Mesendoderm (in vitro differentiated cells): ENCODE results near the gene SIGLEC11.

Source experiments
- DNase-seq: peaks from one replicate; pipeline ENCODE4 v3.0.0; 2013
- H2AK5ac ChIP-seq: 2 replicates; pipeline ENCODE4 v1.6.1; 2013; ENCODE audit warnings: low read length, inconsistent platforms
- H2BK120ac ChIP-seq: 2 replicates; pipeline ENCODE4 v1.6.1; 2013; ENCODE audit warnings: low read depth, mild to moderate bottlenecking, low read length, moderate library complexity, mixed read lengths
- H2BK15ac ChIP-seq: replicated peaks from 2 replicates; pipeline ENCODE4 v1.6.1; 2013; ENCODE audit warnings: low read depth, mild to moderate bottlenecking, moderate library complexity
- H2BK5ac ChIP-seq: 2 replicates; pipeline ENCODE4 v1.6.1; 2013; ENCODE audit warnings: low read length, inconsistent platforms
- H3K18ac ChIP-seq: 2 replicates; pipeline ENCODE4 v1.6.1; 2013; ENCODE audit warnings: mild to moderate bottlenecking, low read length, mixed read lengths
- H3K23ac ChIP-seq: one replicate; pipeline ENCODE4 v1.6.1; 2013; ENCODE audit warnings: low read length
- H3K27ac ChIP-seq: 2 replicates; pipeline ENCODE4 v1.5.1; 2013; ENCODE audit warnings: low read depth, mild to moderate bottlenecking, inconsistent platforms, low read length, moderate library complexity
- H3K27me3 ChIP-seq: 2 replicates; pipeline ENCODE4 v1.6.1; 2013; ENCODE audit warnings: low read length, control low read depth, mild to moderate bottlenecking, inconsistent platforms; ENCODE audit not compliant: insufficient read depth, poor library complexity
- H3K36me3 ChIP-seq: 2 replicates; pipeline ENCODE4 v1.6.1; 2013; ENCODE audit warnings: low read length, inconsistent platforms; ENCODE audit not compliant: control insufficient read depth, insufficient read depth
- H3K4ac ChIP-seq: one replicate; pipeline ENCODE4 v1.6.1; 2013; ENCODE audit warnings: low read depth, mild to moderate bottlenecking, low read length, moderate library complexity
- H3K4me1 ChIP-seq: 2 replicates; pipeline ENCODE4 v1.6.1; 2013; ENCODE audit warnings: low read depth, low read length, inconsistent platforms; ENCODE audit not compliant: control insufficient read depth
- H3K4me2 ChIP-seq: 2 replicates; pipeline ENCODE4 v1.6.1; 2013; ENCODE audit warnings: low read length
- H3K4me3 ChIP-seq: 2 replicates; pipeline ENCODE4 v1.5.1; 2013; ENCODE audit warnings: mild to moderate bottlenecking, low read length
- H3K56ac ChIP-seq: one replicate; pipeline ENCODE4 v1.6.1; 2013; ENCODE audit warnings: low read length
- H3K79me1 ChIP-seq: 2 replicates; pipeline ENCODE4 v1.6.1; 2013; ENCODE audit warnings: low read length, inconsistent platforms
- H3K79me2 ChIP-seq: 2 replicates; pipeline ENCODE4 v1.6.1; 2013; ENCODE audit warnings: mild to moderate bottlenecking, low read length; ENCODE audit not compliant: control insufficient read depth, insufficient read depth
- H3K9ac ChIP-seq: 2 replicates; pipeline ENCODE4 v1.6.1; 2013; ENCODE audit warnings: low read length, inconsistent platforms
- H4K5ac ChIP-seq: one replicate; pipeline ENCODE4 v1.6.1; 2013; ENCODE audit warnings: low read length
- H4K8ac ChIP-seq: one replicate; pipeline ENCODE4 v1.6.1; 2013; ENCODE audit warnings: low read depth, mild to moderate bottlenecking, control low read depth, low read length, moderate library complexity
- WGBS: extraction: QIAGEN DNeasy Blood & Tissue Kit; methylation state at CpG from one replicate; pipeline ENCODE4 v1.1.7; 2013; ENCODE audit warnings: low lambda C conversion rate, missing lambda C conversion rate; ENCODE audit not compliant: insufficient coverage; ENCODE audit errors: extremely low coverage; 5-methylcytosine and 5-hydroxymethylcytosine counted together

Gene SIGLEC11

GRCh38 chr19:49952906-49953305 is 8.1 kb downstream of the SIGLEC11 start:
- Histone ChIP-seq H3K27ac (no peak overlapping the region), H3K9ac (no peak overlapping the region), H3K36me3 (no peaks in the 10 kb centered on the region), H2BK5ac (no peak overlapping the region), H3K79me2 (no peaks in the 10 kb centered on the region), H3K18ac (no peak overlapping the region), H3K27me3 (no peaks in the 10 kb centered on the region), H3K4me3 (no peak overlapping the region), H3K4me2 (no peak overlapping the region), H3K23ac (no peak overlapping the region), H3K56ac (no peak overlapping the region), H3K79me1 (no peaks in the 10 kb centered on the region), H3K4ac (no peak overlapping the region), H2BK120ac (no peak overlapping the region), H3K4me1 (no peaks in the 10 kb centered on the region), H2AK5ac (no peak overlapping the region), H4K8ac (no peak overlapping the region), H2BK15ac (no peak overlapping the region), H4K5ac (no peak overlapping the region)
- DNase-seq = no peak
- no CpG with 5 or more reads among the region's 13 CpGs for WGBS

DNA sequence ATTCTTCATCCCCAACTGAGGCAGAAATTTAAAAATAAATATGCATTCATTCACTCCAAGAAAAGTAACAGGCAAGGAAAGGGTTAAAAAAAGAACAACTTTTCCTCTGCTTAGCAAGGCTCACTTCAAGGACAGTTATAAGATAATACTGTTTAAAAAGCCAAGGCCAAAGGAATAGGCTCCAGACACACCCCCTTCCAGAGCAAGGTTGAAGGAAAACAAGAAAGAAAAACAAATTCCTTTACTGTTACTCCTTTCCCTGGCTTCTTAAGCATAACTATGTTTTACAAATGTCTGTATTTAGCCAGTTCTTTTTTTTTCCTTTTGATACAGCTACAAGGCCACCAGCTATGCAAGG is 8.5 kb downstream of the SIGLEC11 start:
- Histone ChIP-seq H2BK120ac (no peak overlapping the region), H3K36me3 (no peaks in the 10 kb centered on the region), H3K4ac (no peak overlapping the region), H3K23ac (no peak overlapping the region), H3K18ac (no peak overlapping the region), H3K4me2 (no peak overlapping the region), H3K79me2 (no peaks in the 10 kb centered on the region), H4K8ac (no peak overlapping the region), H3K4me3 (no peak overlapping the region), H3K9ac (no peak overlapping the region), H3K56ac (no peak overlapping the region), H3K4me1 (no peaks in the 10 kb centered on the region), H2AK5ac (no peak overlapping the region), H4K5ac (no peak overlapping the region), H3K27ac (no peak overlapping the region), H2BK5ac (no peak overlapping the region), H3K79me1 (no peaks in the 10 kb centered on the region), H2BK15ac (no peak overlapping the region), H3K27me3 (no peaks in the 10 kb centered on the region)
- DNase-seq = no peak

DNA sequence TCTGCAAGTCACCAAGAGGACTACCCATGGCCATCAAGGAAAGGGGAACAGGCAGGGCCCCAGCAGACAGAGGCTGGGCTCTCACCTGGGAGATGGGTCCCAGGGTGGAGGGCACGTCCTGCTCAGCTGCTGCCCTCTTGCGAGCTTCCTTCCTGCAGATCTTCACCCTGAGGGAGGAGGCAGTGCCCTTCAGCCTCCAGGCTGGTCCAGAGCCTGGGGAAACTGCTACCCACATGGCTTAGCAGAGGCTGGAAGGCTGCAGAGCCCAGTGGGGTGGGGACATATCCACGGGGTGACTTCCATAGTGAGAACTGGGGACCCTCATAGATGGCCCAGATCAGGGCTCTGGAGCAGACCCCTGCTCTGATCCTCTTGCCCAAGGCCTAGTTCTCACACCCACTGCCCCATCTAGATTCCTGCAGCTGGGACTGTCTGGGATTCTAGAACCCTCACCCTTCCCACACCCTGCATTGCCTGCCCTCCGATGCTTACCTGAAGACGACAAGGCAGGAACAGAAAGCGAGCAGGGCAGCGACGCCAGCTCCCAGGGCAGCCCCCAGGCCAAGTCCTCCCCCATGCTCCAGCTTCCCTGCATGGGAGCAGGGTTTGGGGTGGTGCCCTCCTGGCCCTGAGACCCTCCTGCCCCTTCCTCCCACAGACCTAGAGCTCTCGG is 9.0 kb downstream of the SIGLEC11 start:
- no peak overlapping the region for H2BK15ac ChIP-seq
- no peaks in the 10 kb centered on the region for H3K36me3 ChIP-seq
- H3K9ac ChIP-seq = no peak overlapping the region
- H3K18ac ChIP-seq = no peak overlapping the region
- no peak overlapping the region for H2AK5ac ChIP-seq
- H3K4me3 ChIP-seq = no peak overlapping the region
- no peak overlapping the region for H3K56ac ChIP-seq
- H4K8ac ChIP-seq = no peak overlapping the region
- H3K4me2 ChIP-seq = no peak overlapping the region
- no peaks in the 10 kb centered on the region for H3K79me1 ChIP-seq
- no peaks in the 10 kb centered on the region for H3K27me3 ChIP-seq
- H3K79me2 ChIP-seq = no peaks in the 10 kb centered on the region
- DNase-seq = no peak
- no peak overlapping the region for H2BK120ac ChIP-seq
- WGBS = no CpG with 5 or more reads among the region's 9 CpGs
- H4K5ac ChIP-seq = no peak overlapping the region
- no peak overlapping the region for H3K27ac ChIP-seq
- H2BK5ac ChIP-seq = no peak overlapping the region
- no peak overlapping the region for H3K4ac ChIP-seq
- no peaks in the 10 kb centered on the region for H3K4me1 ChIP-seq
- no peak overlapping the region for H3K23ac ChIP-seq

- no peak overlapping the region for H2BK15ac ChIP-seq
- H3K36me3 ChIP-seq = no peaks in the 10 kb centered on the region
- no peak overlapping the region for H2BK120ac ChIP-seq
- WGBS = no CpG with 5 or more reads among the region's 13 CpGs
- H4K8ac ChIP-seq = no peak overlapping the region
- H4K5ac ChIP-seq = no peak overlapping the region
- H2AK5ac ChIP-seq = no peak overlapping the region
- no peak overlapping the region for H3K27ac ChIP-seq
- H3K4me3 ChIP-seq = no peak overlapping the region
- H3K79me2 ChIP-seq = no peaks in the 10 kb centered on the region
- H3K23ac ChIP-seq = no peak overlapping the region
- no peaks in the 10 kb centered on the region for H3K79me1 ChIP-seq
- H3K27me3 ChIP-seq = no peaks in the 10 kb centered on the region
- no peak overlapping the region for H3K4ac ChIP-seq
- no peak overlapping the region for H3K18ac ChIP-seq
- no peak overlapping the region for H3K9ac ChIP-seq
- no peak overlapping the region for H2BK5ac ChIP-seq
- H3K4me2 ChIP-seq = no peak overlapping the region
- no peak overlapping the region for H3K56ac ChIP-seq
- H3K4me1 ChIP-seq = no peaks in the 10 kb centered on the region
- no peak for DNase-seq
Measured at GRCh38 chr19:49950956-49951526, 9.9 kb downstream of the SIGLEC11 start.

GRCh38 chr19:49950590-49950948 is 10.4 kb downstream of the SIGLEC11 start:
- Histone ChIP-seq H3K36me3 (no peaks in the 10 kb centered on the region), H3K79me2 (no peaks in the 10 kb centered on the region), H3K4ac (no peak overlapping the region), H3K27me3 (no peaks in the 10 kb centered on the region), H3K79me1 (no peaks in the 10 kb centered on the region), H3K18ac (no peak overlapping the region), H3K4me2 (no peak overlapping the region), H3K9ac (no peak overlapping the region), H3K4me3 (no peak overlapping the region), H2BK15ac (no peak overlapping the region), H3K27ac (no peak overlapping the region), H3K23ac (no peak overlapping the region), H4K8ac (no peak overlapping the region), H3K4me1 (no peaks in the 10 kb centered on the region), H2AK5ac (no peak overlapping the region), H4K5ac (no peak overlapping the region), H2BK120ac (no peak overlapping the region), H3K56ac (no peak overlapping the region), H2BK5ac (no peak overlapping the region)
- no CpG with 5 or more reads among the region's 5 CpGs for WGBS
- DNase-seq = no peak
